Bronchial epithelial cell (primary cell): ENCODE results near the gene SNCAIP. TPM values are rescaled to one million over a fixed set of nuclear protein-coding genes. Genes with fewer than 3 reads are reported as not detected.

Source experiments
- DNase-seq: peaks from one replicate; pipeline ENCODE4 v3.0.0-alpha.2; 2010; ENCODE audit warnings: low read depth
- FAIRE-seq: peaks from 2 replicates; lab custom pipeline; 2011; peaks lifted over from hg19 to GRCh38; lab: Jason Lieb, UNC
- H3K27me3 ChIP-seq: 2 replicates; pipeline ENCODE4 v1.5.1; 2011; ENCODE audit warnings: low read length; ENCODE audit not compliant: control insufficient read depth, insufficient read depth
- H3K36me3 ChIP-seq: 2 replicates; pipeline ENCODE4 v1.5.1; 2011; ENCODE audit warnings: low read length; ENCODE audit not compliant: control insufficient read depth, insufficient read depth
- H3K4me3 ChIP-seq: 2 replicates; pipeline ENCODE4 v1.5.1; 2011; ENCODE audit warnings: mild to moderate bottlenecking, low read depth, low read length, control low read depth
- CTCF ChIP-seq: IDR thresholded peaks from 2 replicates; pipeline ENCODE4 v1.5.1; 2011; ENCODE audit warnings: mild to moderate bottlenecking, moderate library complexity, low read length, control low read depth, inconsistent platforms; ENCODE audit not compliant: insufficient read depth, severe bottlenecking
- total RNA-seq: library from RNA; depleted of rRNA; stranded (reverse); fragments of >200 nt; gene quantifications from 2 replicates; pipeline ENCODE4 v1.2.1, GENCODE V29; 2014

Gene SNCAIP
- total RNA-seq, 1 donor from 2014 or later = 0.26 TPM

GRCh38 chr5:122369253-122369815 lies 57.3 kb downstream of the SNCAIP start:
- FAIRE-seq = no peak

GRCh38 chr5:122371511-122372151 lies 59.6 kb downstream of the SNCAIP start:
- FAIRE-seq = no peak
- H3K27me3 ChIP-seq = no peaks in the 10 kb centered on the region
- DNase-seq = no peak
- TF ChIP-seq CTCF = no peak
- no peaks in the 10 kb centered on the region for H3K36me3 ChIP-seq
- H3K4me3 ChIP-seq = no peak overlapping the region

More at GRCh38 chr5:122369253-122369815, 57.3 kb downstream of the SNCAIP start:
- TF ChIP-seq CTCF = no peak
- Histone ChIP-seq H3K4me3 (no peak overlapping the region), H3K27me3 (no peaks in the 10 kb centered on the region), H3K36me3 (no peaks in the 10 kb centered on the region)
- no peak for DNase-seq

- Histone ChIP-seq H3K36me3 (no peaks in the 10 kb centered on the region), H3K4me3 (no peak overlapping the region), H3K27me3 (no peaks in the 10 kb centered on the region)
- DNase-seq (no peak), FAIRE-seq (no peak)
- no peak for TF ChIP-seq CTCF
These were observed 62.1 kb downstream of the SNCAIP start for GRCh38 chr5:122374110-122374509.

- no peak for FAIRE-seq
- H3K4me3 ChIP-seq = no peak overlapping the region
- DNase-seq = no peak
- no peaks in the 10 kb centered on the region for H3K27me3 ChIP-seq
- TF ChIP-seq CTCF = no peak
- no peaks in the 10 kb centered on the region for H3K36me3 ChIP-seq
These were observed 63.8 kb downstream of the SNCAIP start for GRCh38 chr5:122375801-122376200.

GRCh38 chr5:122376250-122376649 lies 64.2 kb downstream of the SNCAIP start:
- no peak for DNase-seq
- Histone ChIP-seq H3K27me3 (no peaks in the 10 kb centered on the region), H3K36me3 (no peaks in the 10 kb centered on the region), H3K4me3 (no peak overlapping the region)
- no peak for FAIRE-seq
- TF ChIP-seq CTCF = no peak
